Adrenal gland (tissue), 5 donors: ENCODE results near the gene EPHB2.

Source experiments
- POLR2A ChIP-seq, 2 donors: fragments of 450-650 bp; IDR thresholded peaks; one replicate each; pipeline ENCODE4 v1.6.1; 2017; ENCODE audit warnings: antibody characterized with exemption in 2 of 2, mild to moderate bottlenecking in 2 of 2, moderate library complexity in 1 of 2
- TF ChIP-seq, protein P1 (sequence below), 6 experiments: fragments of 450-650 bp in 4 of 6; fragments of 200-600 bp in 2 of 6; sonication (generic) in 1 of 6; IDR thresholded peaks; 1 replicate in 5 of 6; 2 replicates in 1 of 6; pipeline versions ENCODE4 v1.5.1 to v1.8.0; 2016 to 2021; ENCODE audit warnings: antibody characterized with exemption in 6 of 6, mild to moderate bottlenecking in 2 of 6, moderate library complexity in 1 of 6
- donor health status: DM: no; HTN: no; CAD: no.

DNA sequence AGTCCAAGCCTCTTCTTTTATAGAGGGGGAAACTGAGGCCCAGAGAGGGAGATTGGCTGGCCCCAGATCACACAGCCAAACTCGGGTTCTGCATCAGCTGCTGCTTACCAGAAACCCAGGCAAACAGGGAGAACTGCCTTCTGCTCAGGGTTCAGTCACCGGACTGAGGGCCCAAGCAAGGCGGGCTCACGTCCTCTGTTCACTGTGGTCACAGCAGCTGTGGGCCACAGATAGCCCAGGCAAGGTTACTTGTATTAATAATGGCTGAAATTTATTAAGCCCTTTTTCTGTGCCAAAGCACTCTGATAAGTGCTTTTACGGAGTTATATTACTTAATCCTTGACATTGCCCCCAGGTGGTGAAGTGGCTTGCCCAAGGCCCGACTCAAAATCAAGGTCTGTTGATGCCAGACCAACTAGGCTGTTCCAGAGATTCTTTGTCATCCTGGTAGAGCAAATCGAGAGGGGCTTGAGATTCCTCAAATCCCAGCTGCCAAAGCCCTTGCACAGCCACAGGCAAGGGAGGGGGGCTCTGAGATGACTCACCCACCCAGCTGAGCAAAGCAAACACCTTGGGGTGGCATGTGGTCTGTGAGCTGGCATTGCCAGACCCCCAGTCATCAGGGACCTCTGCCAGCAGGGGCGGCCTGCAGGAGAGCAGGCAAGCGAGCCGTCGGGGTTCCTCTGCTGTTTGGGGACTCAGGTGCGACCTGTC lies 36.5 kb downstream of the EPHB2 start:
- TF ChIP-seq, protein P1, sequence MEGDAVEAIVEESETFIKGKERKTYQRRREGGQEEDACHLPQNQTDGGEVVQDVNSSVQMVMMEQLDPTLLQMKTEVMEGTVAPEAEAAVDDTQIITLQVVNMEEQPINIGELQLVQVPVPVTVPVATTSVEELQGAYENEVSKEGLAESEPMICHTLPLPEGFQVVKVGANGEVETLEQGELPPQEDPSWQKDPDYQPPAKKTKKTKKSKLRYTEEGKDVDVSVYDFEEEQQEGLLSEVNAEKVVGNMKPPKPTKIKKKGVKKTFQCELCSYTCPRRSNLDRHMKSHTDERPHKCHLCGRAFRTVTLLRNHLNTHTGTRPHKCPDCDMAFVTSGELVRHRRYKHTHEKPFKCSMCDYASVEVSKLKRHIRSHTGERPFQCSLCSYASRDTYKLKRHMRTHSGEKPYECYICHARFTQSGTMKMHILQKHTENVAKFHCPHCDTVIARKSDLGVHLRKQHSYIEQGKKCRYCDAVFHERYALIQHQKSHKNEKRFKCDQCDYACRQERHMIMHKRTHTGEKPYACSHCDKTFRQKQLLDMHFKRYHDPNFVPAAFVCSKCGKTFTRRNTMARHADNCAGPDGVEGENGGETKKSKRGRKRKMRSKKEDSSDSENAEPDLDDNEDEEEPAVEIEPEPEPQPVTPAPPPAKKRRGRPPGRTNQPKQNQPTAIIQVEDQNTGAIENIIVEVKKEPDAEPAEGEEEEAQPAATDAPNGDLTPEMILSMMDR (IDR thresholded peaks at IDR 0.05): no peak
- TF ChIP-seq POLR2A (IDR thresholded peaks at IDR 0.05): no peak
